ENCODE results near the gene ZNF587B.
"Not testable (repeated sequence)": the region's sequence is repeated elsewhere in the genome, so short reads cannot be mapped to it uniquely, and the experiment has no call there.

Gene ZNF587B

DNA sequence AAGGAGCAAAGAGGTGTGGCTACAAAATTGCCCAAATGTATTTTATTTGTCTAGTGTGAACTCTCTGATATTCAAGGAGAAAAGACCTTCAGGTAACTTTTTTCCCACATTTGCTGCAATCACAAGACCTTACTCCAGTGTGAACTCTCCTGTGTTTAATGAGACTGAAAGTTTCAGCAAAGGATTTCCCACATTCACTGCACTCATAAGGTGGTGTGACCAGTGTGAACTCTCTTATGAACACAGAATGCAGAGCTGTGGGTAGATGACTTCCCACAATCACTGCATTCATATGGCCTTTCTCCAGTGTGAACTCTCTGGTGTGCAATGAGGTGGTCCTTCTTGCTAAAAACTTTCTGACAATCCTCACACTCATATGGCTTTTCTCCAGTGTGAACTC, 42.4 kb downstream of the ZNF587B start:
- no peak for DNase-seq (ENCODE audit: low spot score)

DNA sequence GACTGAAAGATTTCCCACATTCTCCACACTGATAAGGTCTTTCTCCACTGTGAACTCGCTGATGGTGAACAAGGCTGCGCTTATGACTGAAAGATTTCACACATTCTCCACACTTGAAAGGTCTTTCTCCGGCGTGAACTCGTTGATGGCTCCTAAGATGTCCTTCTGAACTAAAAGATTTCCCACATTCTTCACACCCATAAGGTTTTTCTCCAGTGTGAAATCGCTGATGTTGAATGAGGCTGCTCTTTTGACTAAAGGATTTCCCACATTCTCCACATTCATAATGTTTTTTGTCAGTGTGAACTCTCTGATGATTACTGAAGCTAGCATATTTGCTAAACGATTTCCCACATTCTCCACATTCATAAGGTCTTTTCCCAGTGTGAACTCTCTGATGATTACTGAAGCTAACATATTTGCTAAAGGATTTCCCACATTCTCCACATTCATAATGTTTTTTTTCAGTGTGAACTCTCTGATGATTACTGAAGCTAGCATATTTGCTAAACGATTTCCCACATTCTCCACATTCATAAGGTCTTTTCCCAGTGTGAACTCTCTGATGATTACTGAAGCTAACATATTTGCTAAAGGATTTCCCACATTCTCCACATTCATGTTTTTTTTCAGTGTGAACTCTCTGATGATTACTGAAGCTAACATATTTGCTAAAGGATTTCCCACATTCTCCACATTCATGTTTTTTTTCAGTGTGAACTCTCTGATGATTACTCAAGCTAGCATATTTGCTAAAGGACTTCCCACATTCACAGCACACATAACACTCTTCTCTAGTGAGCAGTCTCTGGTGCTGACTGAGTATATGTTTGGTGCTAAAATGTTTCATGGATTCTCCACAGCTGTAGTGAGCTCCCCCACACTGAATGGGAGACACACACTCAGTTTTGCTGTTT, 44.0 kb downstream of the ZNF587B start:
- not testable (repeated sequence) for DNase-seq (ENCODE audit: low spot score)

DNA sequence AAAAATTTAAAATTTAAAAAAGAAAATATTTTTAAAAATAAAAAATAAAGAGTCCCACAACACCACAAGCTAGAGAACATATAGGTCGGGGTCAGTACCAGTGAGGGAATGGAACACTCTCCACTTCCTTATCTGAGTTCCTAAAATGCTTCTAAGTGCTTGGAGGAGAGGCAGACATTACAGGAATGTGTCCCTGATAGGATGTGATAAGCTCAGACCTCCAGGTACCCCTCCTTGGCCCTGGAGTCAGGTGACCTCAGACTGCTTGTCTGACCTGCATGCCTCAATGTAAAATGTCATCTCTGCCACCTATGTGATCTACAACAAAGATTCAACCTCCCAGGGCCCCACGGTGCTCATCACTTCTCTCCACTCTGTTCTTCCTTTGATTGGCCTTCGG, 55.9 kb downstream of the ZNF587B start:
- DNase-seq (ENCODE audit: low spot score) = no peak

DNA sequence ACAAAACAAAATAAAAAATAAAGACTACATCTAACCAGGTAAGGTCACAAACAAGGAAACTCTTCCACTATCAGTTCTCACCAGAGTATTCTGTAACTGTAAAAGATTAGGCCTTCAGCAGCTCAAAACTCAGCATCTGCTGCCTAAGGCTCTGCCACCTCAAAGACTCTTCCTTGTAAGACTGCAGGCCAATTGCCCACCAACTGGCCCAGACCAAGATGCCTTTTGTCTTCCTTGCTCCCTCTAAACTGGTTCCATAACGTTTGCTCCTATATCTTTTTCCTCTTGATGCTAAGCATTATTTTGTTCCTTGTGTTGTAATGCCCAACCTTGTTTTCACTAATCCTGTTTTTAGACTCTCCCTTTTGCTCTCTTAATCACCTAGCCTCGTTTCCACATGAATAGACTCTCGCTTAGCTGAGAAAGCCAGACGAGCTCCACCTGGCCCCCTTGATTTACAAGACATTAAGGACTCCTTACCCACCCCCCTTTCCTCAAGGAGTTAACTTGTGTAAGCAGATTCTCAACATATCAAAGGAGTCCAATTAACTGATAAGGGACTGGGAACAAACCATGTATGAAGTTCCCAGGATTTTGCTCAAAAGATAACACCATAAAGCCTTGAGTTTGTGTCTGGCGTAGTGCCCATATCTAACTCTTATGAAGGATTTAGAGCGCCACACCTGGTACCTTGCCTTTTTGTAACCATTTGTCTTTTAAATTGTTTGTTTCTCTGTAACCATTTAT, 57.3 kb downstream of the ZNF587B start:
- DNase-seq (ENCODE audit: low spot score) = no peak

DNA sequence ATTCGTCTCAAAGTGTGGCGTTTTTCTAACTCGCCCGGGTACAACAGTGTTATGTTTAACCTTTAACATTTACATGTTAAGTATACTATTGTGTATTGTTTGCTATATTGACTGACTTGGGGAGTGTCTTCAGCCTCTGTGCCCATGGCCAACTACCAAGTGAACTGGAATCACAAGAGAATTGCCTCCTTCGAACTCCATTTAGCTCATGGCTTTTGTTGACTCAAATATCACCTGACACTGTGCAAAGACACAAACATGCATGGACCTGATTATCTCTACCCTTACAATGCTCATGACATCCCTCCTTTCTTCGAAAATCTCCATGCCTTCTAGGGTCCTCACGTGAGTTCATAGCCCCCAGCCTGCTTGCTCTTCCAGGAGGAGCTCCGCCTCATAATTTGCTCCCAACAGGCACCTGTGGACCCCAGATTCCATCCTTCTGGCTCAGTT, 58.0 kb downstream of the ZNF587B start:
- DNase-seq (ENCODE audit: low spot score) = no peak

DNA sequence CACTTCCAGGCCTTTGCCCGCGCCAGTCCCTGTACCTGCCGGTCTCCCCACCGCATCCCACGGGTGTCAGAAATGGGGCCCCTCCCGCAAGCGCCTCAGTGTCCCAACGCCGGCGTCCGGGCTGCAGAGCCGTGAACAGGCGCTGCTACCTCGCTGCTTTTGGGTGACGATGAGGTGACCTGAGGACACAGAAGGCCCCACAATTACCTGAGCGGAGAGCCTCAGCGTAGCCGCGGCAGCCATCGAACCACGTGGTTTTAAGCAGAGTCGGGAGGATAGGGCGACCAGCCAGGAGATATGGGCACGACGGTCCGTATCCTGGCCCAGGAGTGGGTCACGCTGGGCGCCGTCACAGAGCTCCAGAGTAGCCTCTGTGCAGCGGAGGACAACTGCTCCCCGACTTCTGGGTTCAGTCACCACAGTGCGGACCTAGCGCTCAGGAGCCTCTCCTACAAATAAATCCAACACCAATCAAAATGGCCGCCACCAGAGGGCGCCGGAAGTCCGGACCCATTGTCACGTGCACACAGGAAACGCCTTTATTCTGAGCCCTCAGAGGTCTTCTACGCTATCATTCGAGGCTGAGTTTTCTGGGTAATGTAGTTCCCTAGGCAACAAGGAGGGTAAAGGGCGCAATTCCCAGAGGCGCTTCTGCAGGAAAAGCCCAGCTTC, 58.6 kb downstream of the ZNF587B start, which contains the start of gene ZNF814:
Gene ZNF814 (minus strand): TSS at position 478 of the 672 bp plus-strand sequence. CDS start 235 bp downstream, at position 243.
- DNase-seq (ENCODE audit: low spot score) = peak; percentile 78

DNA sequence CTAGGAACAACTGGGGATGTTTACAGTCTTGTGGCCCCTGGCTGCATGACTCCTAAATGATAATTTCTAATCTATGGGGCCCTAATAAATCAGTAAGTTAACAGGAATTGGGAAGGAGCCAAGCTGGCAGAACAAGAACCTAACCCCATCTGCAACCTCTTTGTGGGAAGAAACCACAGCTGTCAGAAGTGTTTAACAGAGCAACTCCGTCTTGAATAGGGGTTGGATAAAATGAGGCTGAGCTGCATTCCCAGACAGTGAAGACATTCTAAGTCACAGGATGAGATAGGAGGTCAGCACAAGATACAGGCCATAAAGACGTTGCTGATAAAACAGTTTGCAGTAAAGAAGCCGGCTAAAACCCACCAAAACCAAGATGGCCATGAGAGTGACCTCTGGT, 60.6 kb downstream of the ZNF587B start:
- not testable (repeated sequence) for DNase-seq (ENCODE audit: low spot score)

Measured in activated CD4-positive, alpha-beta T cell treated with anti-CD3 and anti-CD28 coated beads, Interleukin-2, Interleukin-4, amounts not matched to agents 100 ng/mL and 50 ng/mL, durations not matched to agents 16 hours and 8 hours (primary cell).